SK-N-SH treated with all-trans-retinoic acid at 6 μM for 48 hours (cell line): Measurements from ENCODE around the gene HAPLN3.

Experiments used
- ATAC-seq: fragments of 200-7000 bp; cut with Tn5 transposase; 3 replicates; pipeline ENCODE4 v1.9.1; 2020; ENCODE audit warnings: mild to moderate bottlenecking, moderate library complexity
- ARNTL ChIP-seq: fragments of 450-650 bp; formaldehyde crosslinking; IDR thresholded peaks from 2 replicates; pipeline ENCODE4 v1.5.0; 2020; ENCODE audit warnings: low read depth, mild to moderate bottlenecking, moderate library complexity, borderline replicate concordance
- BACH2 ChIP-seq: fragments of 250-450 bp; sonication (Bioruptor Pico); IDR thresholded peaks from 2 replicates; pipeline ENCODE4 v1.9.0; 2021; ENCODE audit warnings: mild to moderate bottlenecking, borderline replicate concordance
- CREB5 ChIP-seq: fragments of 250-450 bp; sonication (Bioruptor Pico); IDR thresholded peaks from 2 replicates; pipeline ENCODE4 v1.5.1; 2020; ENCODE audit warnings: low read depth, mild to moderate bottlenecking, moderate library complexity
- CSDC2 ChIP-seq: fragments of 250-450 bp; sonication (Bioruptor Pico); IDR thresholded peaks from 2 replicates; pipeline ENCODE4 v1.5.0; 2020; ENCODE audit warnings: mild to moderate bottlenecking, moderate library complexity
- ESRRG ChIP-seq: fragments of 250-450 bp; sonication (Bioruptor Pico); IDR thresholded peaks from 2 replicates; pipeline ENCODE4 v1.6.1; 2021; ENCODE audit warnings: mild to moderate bottlenecking
- GLIS3 ChIP-seq: fragments of 250-450 bp; sonication (Bioruptor Pico); IDR thresholded peaks from 2 replicates; pipeline ENCODE4 v1.5.0; 2020; ENCODE audit warnings: mild to moderate bottlenecking, moderate library complexity
- ISL1 ChIP-seq: fragments of 250-450 bp; sonication (Bioruptor Pico); IDR thresholded peaks from 2 replicates; pipeline ENCODE4 v2.1.2; 2022; ENCODE audit warnings: mild to moderate bottlenecking, moderate library complexity
- PPARA ChIP-seq: fragments of 250-450 bp; sonication (Bioruptor Pico); IDR thresholded peaks from 2 replicates; pipeline ENCODE4 v1.5.0; 2020; ENCODE audit warnings: mild to moderate bottlenecking, borderline replicate concordance
- TOX ChIP-seq: fragments of 250-450 bp; sonication (Bioruptor Pico); IDR thresholded peaks from 2 replicates; pipeline ENCODE4 v1.8.0; 2021; ENCODE audit warnings: mild to moderate bottlenecking, moderate library complexity, borderline replicate concordance
- ZC3H10 ChIP-seq: fragments of 250-450 bp; sonication (Bioruptor Pico); IDR thresholded peaks from 2 replicates; pipeline ENCODE4 v1.5.1; 2021; ENCODE audit warnings: mild to moderate bottlenecking, moderate library complexity
- ZFP30 ChIP-seq: fragments of 450-650 bp; formaldehyde crosslinking; IDR thresholded peaks from 2 replicates; pipeline ENCODE4 v1.5.0; 2022; ENCODE audit warnings: mild to moderate bottlenecking, moderate library complexity
- ZNF565 ChIP-seq: fragments of 450-650 bp; formaldehyde crosslinking; conservative IDR thresholded peaks from 2 replicates; pipeline ENCODE4 v1.5.0; 2020; ENCODE audit warnings: low read depth, mild to moderate bottlenecking, moderate library complexity
- ZNF8 ChIP-seq: fragments of 450-650 bp; formaldehyde crosslinking; IDR thresholded peaks from 2 replicates; pipeline ENCODE4 v1.5.0; 2020; ENCODE audit warnings: mild to moderate bottlenecking, moderate library complexity
- TF ChIP-seq, protein P1 (sequence below): fragments of 250-450 bp; sonication (Bioruptor Pico); IDR thresholded peaks from 2 replicates; pipeline ENCODE4 v1.5.0; 2020; ENCODE audit warnings: mild to moderate bottlenecking, moderate library complexity
- TF ChIP-seq, protein P2 (sequence below): fragments of 250-450 bp; sonication (Bioruptor Pico); IDR thresholded peaks from 2 replicates; pipeline ENCODE4 v1.8.0; 2020; ENCODE audit warnings: mild to moderate bottlenecking, moderate library complexity, borderline replicate concordance
- TF ChIP-seq, protein P3 (sequence below): fragments of 250-450 bp; sonication (Bioruptor Pico); IDR thresholded peaks from 2 replicates; pipeline ENCODE4 v1.8.0; 2021; ENCODE audit warnings: low read depth, mild to moderate bottlenecking, moderate library complexity, borderline replicate concordance
- TF ChIP-seq, protein P4 (sequence below): fragments of 250-450 bp; sonication (Bioruptor Pico); IDR thresholded peaks from 2 replicates; pipeline ENCODE4 v1.5.1; 2021; ENCODE audit warnings: mild to moderate bottlenecking, moderate library complexity

Gene HAPLN3

DNA sequence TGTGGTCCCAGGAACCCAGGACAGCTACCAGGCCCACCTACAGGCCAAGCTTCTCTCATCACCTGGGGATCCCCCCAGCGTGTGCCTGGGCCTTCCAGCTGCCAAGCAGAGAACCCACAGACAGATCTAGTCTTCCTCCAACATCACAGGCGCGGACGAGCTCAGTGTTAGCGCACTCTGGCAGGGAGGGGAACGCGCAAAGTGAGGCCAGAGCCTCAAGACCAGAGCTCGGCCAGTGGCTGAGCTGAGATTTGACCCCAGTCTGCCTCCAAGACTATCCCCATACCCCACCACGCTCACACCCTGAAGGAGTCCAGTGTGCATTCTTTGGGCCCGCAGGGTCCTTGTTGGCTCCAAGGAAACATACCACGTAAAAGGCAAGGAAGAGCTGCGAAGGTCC is 12.8 kb upstream of the HAPLN3 start (continued):
- TF ChIP-seq GLIS3 (CRISPR knock-in tag) (no peak), ISL1 (CRISPR knock-in tag) (no peak), ZC3H10 (CRISPR knock-in tag) (no peak), ZFP30 (no peak), CREB5 (CRISPR knock-in tag) (no peak), ESRRG (CRISPR knock-in tag) (no peak)
- TF ChIP-seq, protein P1, sequence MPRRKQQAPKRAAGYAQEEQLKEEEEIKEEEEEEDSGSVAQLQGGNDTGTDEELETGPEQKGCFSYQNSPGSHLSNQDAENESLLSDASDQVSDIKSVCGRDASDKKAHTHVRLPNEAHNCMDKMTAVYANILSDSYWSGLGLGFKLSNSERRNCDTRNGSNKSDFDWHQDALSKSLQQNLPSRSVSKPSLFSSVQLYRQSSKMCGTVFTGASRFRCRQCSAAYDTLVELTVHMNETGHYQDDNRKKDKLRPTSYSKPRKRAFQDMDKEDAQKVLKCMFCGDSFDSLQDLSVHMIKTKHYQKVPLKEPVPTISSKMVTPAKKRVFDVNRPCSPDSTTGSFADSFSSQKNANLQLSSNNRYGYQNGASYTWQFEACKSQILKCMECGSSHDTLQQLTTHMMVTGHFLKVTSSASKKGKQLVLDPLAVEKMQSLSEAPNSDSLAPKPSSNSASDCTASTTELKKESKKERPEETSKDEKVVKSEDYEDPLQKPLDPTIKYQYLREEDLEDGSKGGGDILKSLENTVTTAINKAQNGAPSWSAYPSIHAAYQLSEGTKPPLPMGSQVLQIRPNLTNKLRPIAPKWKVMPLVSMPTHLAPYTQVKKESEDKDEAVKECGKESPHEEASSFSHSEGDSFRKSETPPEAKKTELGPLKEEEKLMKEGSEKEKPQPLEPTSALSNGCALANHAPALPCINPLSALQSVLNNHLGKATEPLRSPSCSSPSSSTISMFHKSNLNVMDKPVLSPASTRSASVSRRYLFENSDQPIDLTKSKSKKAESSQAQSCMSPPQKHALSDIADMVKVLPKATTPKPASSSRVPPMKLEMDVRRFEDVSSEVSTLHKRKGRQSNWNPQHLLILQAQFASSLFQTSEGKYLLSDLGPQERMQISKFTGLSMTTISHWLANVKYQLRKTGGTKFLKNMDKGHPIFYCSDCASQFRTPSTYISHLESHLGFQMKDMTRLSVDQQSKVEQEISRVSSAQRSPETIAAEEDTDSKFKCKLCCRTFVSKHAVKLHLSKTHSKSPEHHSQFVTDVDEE (CRISPR knock-in tag): no peak

GRCh38 chr15:88907111-88907510 is 11.8 kb upstream of the HAPLN3 start:
- TF ChIP-seq TOX (no peak), CREB5 (CRISPR knock-in tag) (no peak), GLIS3 (CRISPR knock-in tag) (no peak)
- TF ChIP-seq, protein P2, sequence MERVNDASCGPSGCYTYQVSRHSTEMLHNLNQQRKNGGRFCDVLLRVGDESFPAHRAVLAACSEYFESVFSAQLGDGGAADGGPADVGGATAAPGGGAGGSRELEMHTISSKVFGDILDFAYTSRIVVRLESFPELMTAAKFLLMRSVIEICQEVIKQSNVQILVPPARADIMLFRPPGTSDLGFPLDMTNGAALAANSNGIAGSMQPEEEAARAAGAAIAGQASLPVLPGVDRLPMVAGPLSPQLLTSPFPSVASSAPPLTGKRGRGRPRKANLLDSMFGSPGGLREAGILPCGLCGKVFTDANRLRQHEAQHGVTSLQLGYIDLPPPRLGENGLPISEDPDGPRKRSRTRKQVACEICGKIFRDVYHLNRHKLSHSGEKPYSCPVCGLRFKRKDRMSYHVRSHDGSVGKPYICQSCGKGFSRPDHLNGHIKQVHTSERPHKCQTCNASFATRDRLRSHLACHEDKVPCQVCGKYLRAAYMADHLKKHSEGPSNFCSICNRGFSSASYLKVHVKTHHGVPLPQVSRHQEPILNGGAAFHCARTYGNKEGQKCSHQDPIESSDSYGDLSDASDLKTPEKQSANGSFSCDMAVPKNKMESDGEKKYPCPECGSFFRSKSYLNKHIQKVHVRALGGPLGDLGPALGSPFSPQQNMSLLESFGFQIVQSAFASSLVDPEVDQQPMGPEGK (CRISPR knock-in tag): no peak
- TF ChIP-seq, protein P3, sequence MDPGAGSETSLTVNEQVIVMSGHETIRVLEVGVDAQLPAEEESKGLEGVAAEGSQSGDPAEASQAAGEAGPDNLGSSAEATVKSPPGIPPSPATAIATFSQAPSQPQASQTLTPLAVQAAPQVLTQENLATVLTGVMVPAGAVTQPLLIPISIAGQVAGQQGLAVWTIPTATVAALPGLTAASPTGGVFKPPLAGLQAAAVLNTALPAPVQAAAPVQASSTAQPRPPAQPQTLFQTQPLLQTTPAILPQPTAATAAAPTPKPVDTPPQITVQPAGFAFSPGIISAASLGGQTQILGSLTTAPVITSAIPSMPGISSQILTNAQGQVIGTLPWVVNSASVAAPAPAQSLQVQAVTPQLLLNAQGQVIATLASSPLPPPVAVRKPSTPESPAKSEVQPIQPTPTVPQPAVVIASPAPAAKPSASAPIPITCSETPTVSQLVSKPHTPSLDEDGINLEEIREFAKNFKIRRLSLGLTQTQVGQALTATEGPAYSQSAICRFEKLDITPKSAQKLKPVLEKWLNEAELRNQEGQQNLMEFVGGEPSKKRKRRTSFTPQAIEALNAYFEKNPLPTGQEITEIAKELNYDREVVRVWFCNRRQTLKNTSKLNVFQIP (CRISPR knock-in tag): no peak
- ATAC-seq: no peak

- TF ChIP-seq, protein P2 (CRISPR knock-in tag): no peak
- TF ChIP-seq ESRRG (CRISPR knock-in tag) (no peak), ARNTL (no peak), ZNF8 (CRISPR knock-in tag) (no peak), CREB5 (CRISPR knock-in tag) (no peak), ISL1 (CRISPR knock-in tag) (no peak), CSDC2 (CRISPR knock-in tag) (no peak), BACH2 (CRISPR knock-in tag) (no peak), ZNF565 (no peak), PPARA (CRISPR knock-in tag) (no peak), ZC3H10 (CRISPR knock-in tag) (no peak), ZFP30 (no peak)
- TF ChIP-seq, protein P1 (CRISPR knock-in tag): no peak
- TF ChIP-seq, protein P4, sequence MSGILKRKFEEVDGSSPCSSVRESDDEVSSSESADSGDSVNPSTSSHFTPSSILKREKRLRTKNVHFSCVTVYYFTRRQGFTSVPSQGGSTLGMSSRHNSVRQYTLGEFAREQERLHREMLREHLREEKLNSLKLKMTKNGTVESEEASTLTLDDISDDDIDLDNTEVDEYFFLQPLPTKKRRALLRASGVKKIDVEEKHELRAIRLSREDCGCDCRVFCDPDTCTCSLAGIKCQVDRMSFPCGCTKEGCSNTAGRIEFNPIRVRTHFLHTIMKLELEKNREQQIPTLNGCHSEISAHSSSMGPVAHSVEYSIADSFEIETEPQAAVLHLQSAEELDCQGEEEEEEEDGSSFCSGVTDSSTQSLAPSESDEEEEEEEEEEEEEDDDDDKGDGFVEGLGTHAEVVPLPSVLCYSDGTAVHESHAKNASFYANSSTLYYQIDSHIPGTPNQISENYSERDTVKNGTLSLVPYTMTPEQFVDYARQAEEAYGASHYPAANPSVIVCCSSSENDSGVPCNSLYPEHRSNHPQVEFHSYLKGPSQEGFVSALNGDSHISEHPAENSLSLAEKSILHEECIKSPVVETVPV (CRISPR knock-in tag): no peak
- no peak for ATAC-seq
These were observed 11.2 kb upstream of the HAPLN3 start for GRCh38 chr15:88906551-88906950.
